ENCODE results near the gene CAMK2A.

DNA sequence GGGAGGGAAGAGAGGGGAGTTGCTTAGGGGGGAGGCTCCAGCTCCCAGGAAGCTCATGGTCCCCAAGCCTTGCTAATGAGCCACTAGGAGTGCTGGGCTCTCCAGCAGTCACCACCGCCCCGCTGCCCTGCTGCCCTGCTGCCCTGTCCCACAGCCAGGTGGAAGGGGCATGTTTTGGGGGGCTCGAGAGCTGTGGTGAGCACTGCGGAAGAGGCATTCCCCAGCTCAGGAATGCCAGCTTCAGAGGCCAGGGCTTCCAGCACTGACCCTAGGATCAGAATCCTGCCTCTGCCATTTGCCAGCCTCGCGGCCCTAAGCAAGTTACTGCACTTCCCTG, 82.8 kb downstream of the CAMK2A start:
- TF ChIP-seq, protein P1, sequence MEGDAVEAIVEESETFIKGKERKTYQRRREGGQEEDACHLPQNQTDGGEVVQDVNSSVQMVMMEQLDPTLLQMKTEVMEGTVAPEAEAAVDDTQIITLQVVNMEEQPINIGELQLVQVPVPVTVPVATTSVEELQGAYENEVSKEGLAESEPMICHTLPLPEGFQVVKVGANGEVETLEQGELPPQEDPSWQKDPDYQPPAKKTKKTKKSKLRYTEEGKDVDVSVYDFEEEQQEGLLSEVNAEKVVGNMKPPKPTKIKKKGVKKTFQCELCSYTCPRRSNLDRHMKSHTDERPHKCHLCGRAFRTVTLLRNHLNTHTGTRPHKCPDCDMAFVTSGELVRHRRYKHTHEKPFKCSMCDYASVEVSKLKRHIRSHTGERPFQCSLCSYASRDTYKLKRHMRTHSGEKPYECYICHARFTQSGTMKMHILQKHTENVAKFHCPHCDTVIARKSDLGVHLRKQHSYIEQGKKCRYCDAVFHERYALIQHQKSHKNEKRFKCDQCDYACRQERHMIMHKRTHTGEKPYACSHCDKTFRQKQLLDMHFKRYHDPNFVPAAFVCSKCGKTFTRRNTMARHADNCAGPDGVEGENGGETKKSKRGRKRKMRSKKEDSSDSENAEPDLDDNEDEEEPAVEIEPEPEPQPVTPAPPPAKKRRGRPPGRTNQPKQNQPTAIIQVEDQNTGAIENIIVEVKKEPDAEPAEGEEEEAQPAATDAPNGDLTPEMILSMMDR (IDR thresholded peaks at IDR 0.05), result no peak
- no peak for TF ChIP-seq POLR2A (IDR thresholded peaks at IDR 0.05)

Data from testis (tissue), 2 donors.